ENCODE results near the gene EIF2AK3. TPM values are rescaled to one million over a fixed set of nuclear protein-coding genes. Genes with fewer than 3 reads are reported as not detected.
"Not testable (repeated sequence)": the region's sequence is repeated elsewhere in the genome, so short reads cannot be mapped to it uniquely, and the experiment has no call there.

EIF2AK3 gene
- polyA plus RNA-seq, 1 of the 3 experiments (the other 2 are of a cell fraction) = 2.2 TPM

DNA sequence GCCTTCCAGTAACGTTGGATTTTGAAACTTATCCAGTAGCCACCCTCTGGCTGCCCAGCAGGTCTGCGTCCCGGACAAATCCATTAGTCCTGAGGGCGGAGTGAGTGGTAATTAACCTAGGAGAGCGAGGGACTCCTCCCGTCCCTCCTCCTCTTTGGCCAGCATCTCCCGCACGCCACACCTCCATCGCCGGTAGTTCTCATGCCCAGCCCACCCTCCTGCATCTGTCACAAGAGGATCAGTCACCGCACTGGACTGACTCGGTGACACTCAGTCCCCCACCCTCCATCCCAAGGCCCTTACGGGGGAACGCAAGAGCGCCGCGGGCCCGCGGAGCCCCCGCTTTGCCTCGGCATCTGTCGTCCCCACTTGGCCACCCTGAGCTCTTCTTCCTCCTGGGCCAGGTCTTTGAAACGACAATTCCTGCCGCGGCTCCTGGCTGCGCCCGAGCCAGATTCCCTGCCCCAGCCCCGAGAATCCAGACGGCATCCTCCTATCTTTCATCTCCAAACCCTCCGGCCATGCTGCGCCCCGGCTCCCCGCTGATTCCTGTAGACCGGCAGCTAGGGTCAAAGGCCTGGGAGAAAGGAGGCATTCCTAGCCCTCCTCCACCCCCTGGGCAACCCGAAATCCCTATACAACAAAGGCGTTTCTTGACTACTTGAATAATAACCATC is 77.5 kb downstream of the EIF2AK3 start:
- H4K20me1 ChIP-seq (ENCODE audit: insufficient read depth) = no peaks in the 10 kb centered on the region
- H3K27ac ChIP-seq (ENCODE audit: low read depth in 2 of 2, low read length in 1 of 2) = no peak overlapping the region
- H3F3A ChIP-seq (replicated peaks; ENCODE audit: insufficient read depth) = no peaks in the 10 kb centered on the region
- DNase-seq = peak; percentile 82
- CTCF ChIA-PET = no interaction called here
- 20% methylated on average over 28 of the region's 36 CpGs for WGBS (ENCODE audit: low lambda C conversion rate)
- H3K4me2 ChIP-seq = peak overlapping the region; percentile 67; the same call in 1 of the 2 replicates
- H3K9me2 ChIP-seq = no peaks in the 10 kb centered on the region
- peak overlapping the region; percentile 68; the same call in 1 of the 2 replicates for H2AFZ ChIP-seq (ENCODE audit: low read depth)
- H3K36me3 ChIP-seq (replicated peaks in 1 of 2; ENCODE audit: control insufficient read depth in 1 of 2, insufficient read depth in 2 of 2, low read length in 1 of 2) = no peaks in the 10 kb centered on the region
- TF ChIP-seq GATA2 (CRISPR knock-in tag; IDR thresholded peaks at IDR 0.05) (peak; percentile 73), CTCF (IDR thresholded peaks at IDR 0.05) (no peak), CHD2 (IDR thresholded peaks at IDR 0.05; ENCODE audit: low read length, partially characterized antibody) (no peak)
- peaks cover 0 to 7% of the 10 kb centered on the region in 2 experiments; a peak in 2 of 4 replicates for H3K4me1 ChIP-seq (ENCODE audit: control insufficient read depth in 1 of 2, insufficient read depth in 2 of 2, low read depth in 1 of 2, low read length in 1 of 2)
- H3K9me3 ChIP-seq = no peaks in the 10 kb centered on the region
- no peaks in the 10 kb centered on the region for H3K79me2 ChIP-seq (ENCODE audit: insufficient read depth)
- H3K9ac ChIP-seq = no peak overlapping the region
- H3K27me3 ChIP-seq (ENCODE audit: insufficient read depth) = no peaks in the 10 kb centered on the region
- POLR2A ChIA-PET = no interaction called here
- peak overlapping the region; percentile 39 to 43; a peak in 3 of 4 replicates for H3K4me3 ChIP-seq (ENCODE audit: low read depth in 2 of 2, low read length in 1 of 2)

GRCh38 chr2:88546291-88546690 is 81.0 kb downstream of the EIF2AK3 start:
- DNase-seq; H3K9me3 ChIP-seq; H3K4me1 ChIP-seq (ENCODE audit: control insufficient read depth in 1 of 2, insufficient read depth in 2 of 2, low read depth in 1 of 2, low read length in 1 of 2); H3K27me3 ChIP-seq (ENCODE audit: insufficient read depth); POLR2A ChIA-PET; H2AFZ ChIP-seq (ENCODE audit: low read depth); H3K4me2 ChIP-seq; H3K9me2 ChIP-seq; H3K4me3 ChIP-seq (ENCODE audit: low read depth in 2 of 2, low read length in 1 of 2); H3K36me3 ChIP-seq (replicated peaks in 1 of 2; ENCODE audit: control insufficient read depth in 1 of 2, insufficient read depth in 2 of 2, low read length in 1 of 2); H3K79me2 ChIP-seq (ENCODE audit: insufficient read depth); H3K27ac ChIP-seq (ENCODE audit: low read depth in 2 of 2, low read length in 1 of 2); H3F3A ChIP-seq (replicated peaks; ENCODE audit: insufficient read depth); H4K20me1 ChIP-seq (ENCODE audit: insufficient read depth); H3K9ac ChIP-seq: not testable (repeated sequence)
- CTCF ChIA-PET = interaction anchor here (1.6 kb wide), 1 partner anchor 45 kb away, joined by 5 read pairs; no protein-coding TSS in a partner anchor
- WGBS (ENCODE audit: low lambda C conversion rate) = 82% methylated on average over 3 of the region's 4 CpGs

DNA sequence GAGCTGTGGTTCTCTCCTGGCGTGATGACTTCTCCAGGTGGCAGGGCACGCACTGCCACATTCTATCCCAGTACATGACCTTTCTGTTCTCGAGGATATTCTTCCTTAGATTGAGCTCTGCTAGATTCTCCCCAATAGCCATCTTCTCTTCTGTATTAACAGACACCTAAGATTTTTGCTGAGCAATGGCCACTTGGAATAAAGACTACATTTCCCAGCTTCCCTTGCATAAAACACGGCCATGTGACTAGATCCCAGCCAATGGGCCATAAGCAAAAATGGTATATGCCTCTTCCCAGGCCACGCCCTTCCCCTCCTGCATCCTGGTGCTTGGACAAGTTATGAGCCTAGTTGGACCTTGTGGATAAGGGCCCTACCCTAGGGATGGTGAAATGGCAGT is 82.1 kb downstream of the EIF2AK3 start:
- no peak overlapping the region for H3K9ac ChIP-seq
- H3K27me3 ChIP-seq (ENCODE audit: insufficient read depth) = no peaks in the 10 kb centered on the region
- H3K4me3 ChIP-seq (ENCODE audit: low read depth in 2 of 2, low read length in 1 of 2) = no peak overlapping the region
- no peaks in the 10 kb centered on the region for H3K9me2 ChIP-seq
- H4K20me1 ChIP-seq (ENCODE audit: insufficient read depth) = no peaks in the 10 kb centered on the region
- DNase-seq = peak; percentile 59
- H3K4me2 ChIP-seq = no peak overlapping the region
- ChIA-PET POLR2A (no interaction called here), CTCF (no interaction called here)
- H3K4me1 ChIP-seq (ENCODE audit: control insufficient read depth in 1 of 2, insufficient read depth in 2 of 2, low read depth in 1 of 2, low read length in 1 of 2) = peaks cover 0 to 7% of the 10 kb centered on the region in 2 experiments; a peak in 1 of 4 replicates
- H3K79me2 ChIP-seq (ENCODE audit: insufficient read depth) = no peaks in the 10 kb centered on the region
- no peaks in the 10 kb centered on the region for H3F3A ChIP-seq (replicated peaks; ENCODE audit: insufficient read depth)
- 47% methylated on average over 5 of the region's 5 CpGs for WGBS (ENCODE audit: low lambda C conversion rate)
- no peaks in the 10 kb centered on the region for H3K36me3 ChIP-seq (replicated peaks in 1 of 2; ENCODE audit: control insufficient read depth in 1 of 2, insufficient read depth in 2 of 2, low read length in 1 of 2)
- H3K27ac ChIP-seq (ENCODE audit: low read depth in 2 of 2, low read length in 1 of 2) = no peak overlapping the region
- no peak overlapping the region for H2AFZ ChIP-seq (ENCODE audit: low read depth)
- H3K9me3 ChIP-seq = no peaks in the 10 kb centered on the region
- TF ChIP-seq RFX5 (IDR thresholded peaks at IDR 0.05; ENCODE audit: low read length) (no peak), EP300 (IDR thresholded peaks at IDR 0.05; ENCODE audit: borderline replicate concordance in 1 of 2, low read depth in 1 of 2, low read length in 1 of 2) (no peak), FOXM1 (IDR thresholded peaks at IDR 0.05; ENCODE audit: low read depth) (no peak), POLR2AphosphoS5 (IDR thresholded peaks at IDR 0.05; ENCODE audit: low read depth, low read length) (no peak), YY1 (IDR thresholded peaks at IDR 0.05; ENCODE audit: low read depth) (peak; percentile 69), PBX3 (IDR thresholded peaks at IDR 0.05) (no peak), USF2 (IDR thresholded peaks at IDR 0.05; ENCODE audit: borderline replicate concordance, low read depth, low read length) (peak; percentile 35; the same call in 1 of the 2 replicates)
- TF ChIP-seq, protein P1, sequence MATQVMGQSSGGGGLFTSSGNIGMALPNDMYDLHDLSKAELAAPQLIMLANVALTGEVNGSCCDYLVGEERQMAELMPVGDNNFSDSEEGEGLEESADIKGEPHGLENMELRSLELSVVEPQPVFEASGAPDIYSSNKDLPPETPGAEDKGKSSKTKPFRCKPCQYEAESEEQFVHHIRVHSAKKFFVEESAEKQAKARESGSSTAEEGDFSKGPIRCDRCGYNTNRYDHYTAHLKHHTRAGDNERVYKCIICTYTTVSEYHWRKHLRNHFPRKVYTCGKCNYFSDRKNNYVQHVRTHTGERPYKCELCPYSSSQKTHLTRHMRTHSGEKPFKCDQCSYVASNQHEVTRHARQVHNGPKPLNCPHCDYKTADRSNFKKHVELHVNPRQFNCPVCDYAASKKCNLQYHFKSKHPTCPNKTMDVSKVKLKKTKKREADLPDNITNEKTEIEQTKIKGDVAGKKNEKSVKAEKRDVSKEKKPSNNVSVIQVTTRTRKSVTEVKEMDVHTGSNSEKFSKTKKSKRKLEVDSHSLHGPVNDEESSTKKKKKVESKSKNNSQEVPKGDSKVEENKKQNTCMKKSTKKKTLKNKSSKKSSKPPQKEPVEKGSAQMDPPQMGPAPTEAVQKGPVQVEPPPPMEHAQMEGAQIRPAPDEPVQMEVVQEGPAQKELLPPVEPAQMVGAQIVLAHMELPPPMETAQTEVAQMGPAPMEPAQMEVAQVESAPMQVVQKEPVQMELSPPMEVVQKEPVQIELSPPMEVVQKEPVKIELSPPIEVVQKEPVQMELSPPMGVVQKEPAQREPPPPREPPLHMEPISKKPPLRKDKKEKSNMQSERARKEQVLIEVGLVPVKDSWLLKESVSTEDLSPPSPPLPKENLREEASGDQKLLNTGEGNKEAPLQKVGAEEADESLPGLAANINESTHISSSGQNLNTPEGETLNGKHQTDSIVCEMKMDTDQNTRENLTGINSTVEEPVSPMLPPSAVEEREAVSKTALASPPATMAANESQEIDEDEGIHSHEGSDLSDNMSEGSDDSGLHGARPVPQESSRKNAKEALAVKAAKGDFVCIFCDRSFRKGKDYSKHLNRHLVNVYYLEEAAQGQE (IDR thresholded peaks at IDR 0.05; ENCODE audit: low read depth, low read length) = no peak
- TF ChIP-seq, protein P2, sequence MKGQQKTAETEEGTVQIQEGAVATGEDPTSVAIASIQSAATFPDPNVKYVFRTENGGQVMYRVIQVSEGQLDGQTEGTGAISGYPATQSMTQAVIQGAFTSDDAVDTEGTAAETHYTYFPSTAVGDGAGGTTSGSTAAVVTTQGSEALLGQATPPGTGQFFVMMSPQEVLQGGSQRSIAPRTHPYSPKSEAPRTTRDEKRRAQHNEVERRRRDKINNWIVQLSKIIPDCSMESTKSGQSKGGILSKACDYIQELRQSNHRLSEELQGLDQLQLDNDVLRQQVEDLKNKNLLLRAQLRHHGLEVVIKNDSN (IDR thresholded peaks at IDR 0.05; ENCODE audit: borderline replicate concordance, low read depth) = peak; percentile 93
